Loucy (cell line): Measurements from ENCODE around the gene ALK.

Source experiments
- EZH2phosphoT487 ChIP-seq: fragments of 200-600 bp; IDR thresholded peaks from 2 replicates; pipeline ENCODE4 v1.6.1; 2018; ENCODE audit warnings: antibody characterized with exemption, mild to moderate bottlenecking, moderate library complexity, borderline replicate concordance
- TF ChIP-seq, protein P1 (sequence below): fragments of 200-600 bp; sonication (generic); conservative IDR thresholded peaks from 2 replicates; pipeline ENCODE4 v1.5.1; 2014; ENCODE audit warnings: mild to moderate bottlenecking, antibody characterized with exemption, low read length

DNA sequence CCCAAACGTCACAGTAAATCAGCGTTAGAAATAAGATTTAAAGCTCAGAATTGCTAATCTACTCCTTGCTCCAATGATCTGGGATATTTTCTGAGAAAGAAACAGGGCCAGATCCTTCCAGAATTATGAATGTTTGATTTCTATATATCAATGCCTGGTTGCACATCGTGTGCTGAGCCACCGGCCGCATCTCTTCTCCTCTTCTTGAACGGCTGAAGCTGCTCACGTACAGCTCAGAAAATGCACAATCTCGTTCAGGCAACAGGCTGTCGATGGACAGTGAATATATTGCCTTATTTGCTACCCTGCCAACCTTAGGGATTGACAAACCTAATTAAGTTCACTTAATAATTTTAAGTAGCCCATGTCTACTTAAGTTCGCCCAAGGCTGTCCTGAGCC lies 636.7 kb downstream of the ALK start:
- TF ChIP-seq, protein P1, sequence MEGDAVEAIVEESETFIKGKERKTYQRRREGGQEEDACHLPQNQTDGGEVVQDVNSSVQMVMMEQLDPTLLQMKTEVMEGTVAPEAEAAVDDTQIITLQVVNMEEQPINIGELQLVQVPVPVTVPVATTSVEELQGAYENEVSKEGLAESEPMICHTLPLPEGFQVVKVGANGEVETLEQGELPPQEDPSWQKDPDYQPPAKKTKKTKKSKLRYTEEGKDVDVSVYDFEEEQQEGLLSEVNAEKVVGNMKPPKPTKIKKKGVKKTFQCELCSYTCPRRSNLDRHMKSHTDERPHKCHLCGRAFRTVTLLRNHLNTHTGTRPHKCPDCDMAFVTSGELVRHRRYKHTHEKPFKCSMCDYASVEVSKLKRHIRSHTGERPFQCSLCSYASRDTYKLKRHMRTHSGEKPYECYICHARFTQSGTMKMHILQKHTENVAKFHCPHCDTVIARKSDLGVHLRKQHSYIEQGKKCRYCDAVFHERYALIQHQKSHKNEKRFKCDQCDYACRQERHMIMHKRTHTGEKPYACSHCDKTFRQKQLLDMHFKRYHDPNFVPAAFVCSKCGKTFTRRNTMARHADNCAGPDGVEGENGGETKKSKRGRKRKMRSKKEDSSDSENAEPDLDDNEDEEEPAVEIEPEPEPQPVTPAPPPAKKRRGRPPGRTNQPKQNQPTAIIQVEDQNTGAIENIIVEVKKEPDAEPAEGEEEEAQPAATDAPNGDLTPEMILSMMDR, result no peak
- no peak for TF ChIP-seq EZH2phosphoT487
